Kidney (tissue), 22 donors: ENCODE measurements around the gene ZDHHC1. TPM values are rescaled to one million over a fixed set of nuclear protein-coding genes. Genes with fewer than 3 reads are reported as not detected.

ENCODE experiments used
- DNase-seq, 5 donors: peaks; one replicate each; pipeline ENCODE4 v3.0.0-alpha.2; 2013 to 2020
- FAIRE-seq: peaks from 2 replicates; lab custom pipeline; 2012; peaks lifted over from hg19 to GRCh38; lab: Jason Lieb, UNC
- H3K27ac ChIP-seq, 2 donors: one replicate each; pipeline ENCODE4 v1.7.0; 2013; ENCODE audit warnings: low read depth in 2 of 2, low read length in 2 of 2, inconsistent platforms in 1 of 2
- H3K27me3 ChIP-seq: one replicate; pipeline ENCODE4 v1.7.1; 2013; ENCODE audit warnings: low read length, inconsistent platforms; ENCODE audit not compliant: control insufficient read depth, insufficient read depth
- H3K36me3 ChIP-seq, 3 donors: one replicate each; pipeline versions ENCODE4 v1.7.0 to v1.7.1; 2013; ENCODE audit warnings: low read length in 3 of 3, control low read depth in 1 of 3, inconsistent platforms in 1 of 3; ENCODE audit not compliant: insufficient read depth in 3 of 3, control insufficient read depth in 2 of 3
- H3K4me1 ChIP-seq, 3 donors: one replicate each; pipeline versions ENCODE4 v1.7.0 to v1.7.1; 2013; ENCODE audit warnings: low read length in 3 of 3, inconsistent platforms in 1 of 3, low read depth in 1 of 3; ENCODE audit not compliant: control insufficient read depth in 2 of 3, insufficient read depth in 2 of 3
- H3K4me3 ChIP-seq, 3 donors: one replicate each; pipeline versions ENCODE4 v1.7.0 to v1.8.1; 2013; ENCODE audit warnings: low read length in 3 of 3, control low read depth in 1 of 3, inconsistent platforms in 1 of 3
- H3K9ac ChIP-seq, 3 donors: one replicate each; pipeline versions ENCODE4 v1.7.0 to v1.7.1; 2013; ENCODE audit warnings: low read length in 3 of 3, control low read depth in 1 of 3, inconsistent platforms in 1 of 3
- H3K9me3 ChIP-seq, 3 donors: one replicate each; pipeline versions ENCODE4 v1.7.0 to v1.7.1; 2013; ENCODE audit warnings: low read length in 3 of 3, control low read depth in 1 of 3, inconsistent platforms in 1 of 3; ENCODE audit not compliant: control insufficient read depth in 2 of 3, insufficient read depth in 1 of 3
- intact Hi-C: fragments of 100-400 bp; cut with DNase I; formaldehyde crosslinking; loops from one replicate; pipeline ENCODE4 v1.11.1; 2022
- long read RNA-seq, 10 donors: library from polyadenylated mRNA in 1 of 10; unstranded in 1 of 10; transcript quantifications; one replicate each; pipeline ENCODE4 v2.0.0 and lab custom pipeline, GENCODE V29; 2021 to 2026
- polyA plus RNA-seq: library from polyadenylated mRNA; stranded (reverse); fragments of 350-450 nt; fragmentation: Illumina TruSeq; extraction: RNeasy Lipid Tissue Mini Kit (QIAGEN cat#74804); gene quantifications from one replicate; pipeline ENCODE4 v1.2.3, GENCODE V29; 2014; ENCODE audit warnings: low read depth, low replicate concordance; ENCODE audit not compliant: insufficient read depth
- total RNA-seq: library from RNA; stranded (reverse); fragmentation: NEBNext Ultra II Directional; extraction: Animal tissue kit (Norgen Biotek cat#: 25700); gene quantifications from one replicate; pipeline ENCODE4 v1.2.1, GENCODE V29; 2021
- TF ChIP-seq, protein P1 (sequence below): IDR thresholded peaks from 3 replicates; pipeline ENCODE4 v1.5.1; 2012; ENCODE audit warnings: mild to moderate bottlenecking, moderate library complexity, borderline replicate concordance; ENCODE audit not compliant: insufficient read depth; ENCODE audit errors: extremely low read depth
- donor health status: control.
- donor health status: control.
- donor health status: control.
- donor health status: control.
- donor health status: control.
- donor health status: DM: yes; HTN: yes; CAD: no.
- donor health status: Normal renal cell carcinoma (clear cell type).

Gene ZDHHC1, protein sequence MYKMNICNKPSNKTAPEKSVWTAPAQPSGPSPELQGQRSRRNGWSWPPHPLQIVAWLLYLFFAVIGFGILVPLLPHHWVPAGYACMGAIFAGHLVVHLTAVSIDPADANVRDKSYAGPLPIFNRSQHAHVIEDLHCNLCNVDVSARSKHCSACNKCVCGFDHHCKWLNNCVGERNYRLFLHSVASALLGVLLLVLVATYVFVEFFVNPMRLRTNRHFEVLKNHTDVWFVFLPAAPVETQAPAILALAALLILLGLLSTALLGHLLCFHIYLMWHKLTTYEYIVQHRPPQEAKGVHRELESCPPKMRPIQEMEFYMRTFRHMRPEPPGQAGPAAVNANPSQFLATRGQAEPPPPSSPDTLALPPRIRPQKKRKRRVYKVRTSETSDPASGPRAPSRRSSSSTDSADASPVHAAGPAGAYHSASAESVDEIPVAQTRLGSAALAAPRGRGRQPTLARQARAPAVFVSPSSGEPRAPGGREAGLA
- total RNA-seq (23.6 TPM), polyA plus RNA-seq (14.6 TPM)
- long read RNA-seq, donor 1, partial matches to known transcripts: 0 of 3 reads
- long read RNA-seq, donor 1, other reads (novel, unspliced or antisense): 0 of 3 reads
- long read RNA-seq, donor 2, partial matches to known transcripts: 0 of 2 reads
- long read RNA-seq, donor 2, other reads (novel, unspliced or antisense): 0 of 2 reads
- long read RNA-seq, donor 3, partial matches to known transcripts: 0 of 1 reads
- long read RNA-seq, donor 3, other reads (novel, unspliced or antisense): 0 of 1 reads
- long read RNA-seq, donor 4, partial matches to known transcripts: 0 of 5 reads
- long read RNA-seq, donor 4, other reads (novel, unspliced or antisense): 0 of 5 reads
- long read RNA-seq, donor 5: 0 reads
- long read RNA-seq, donor 6, partial matches to known transcripts: 0 of 2 reads
- long read RNA-seq, donor 6, other reads (novel, unspliced or antisense): 0 of 2 reads
- long read RNA-seq, donor 7, transcript ZDHHC1-203 (12 exons, 2,261 nt): major isoform, 8 of 32 reads
- long read RNA-seq, donor 7, partial matches to known transcripts: 13 of 32 reads
- long read RNA-seq, donor 7, other reads (novel, unspliced or antisense): 10 of 32 reads
- long read RNA-seq, donor 8, partial matches to known transcripts: 0 of 1 reads
- long read RNA-seq, donor 8, other reads (novel, unspliced or antisense): 0 of 1 reads
- long read RNA-seq, donor 9, partial matches to known transcripts: 0 of 2 reads
- long read RNA-seq, donor 9, other reads (novel, unspliced or antisense): 0 of 2 reads
- long read RNA-seq, donor 10, partial matches to known transcripts: 0 of 1 reads
- long read RNA-seq, donor 10, other reads (novel, unspliced or antisense): 0 of 1 reads

DNA sequence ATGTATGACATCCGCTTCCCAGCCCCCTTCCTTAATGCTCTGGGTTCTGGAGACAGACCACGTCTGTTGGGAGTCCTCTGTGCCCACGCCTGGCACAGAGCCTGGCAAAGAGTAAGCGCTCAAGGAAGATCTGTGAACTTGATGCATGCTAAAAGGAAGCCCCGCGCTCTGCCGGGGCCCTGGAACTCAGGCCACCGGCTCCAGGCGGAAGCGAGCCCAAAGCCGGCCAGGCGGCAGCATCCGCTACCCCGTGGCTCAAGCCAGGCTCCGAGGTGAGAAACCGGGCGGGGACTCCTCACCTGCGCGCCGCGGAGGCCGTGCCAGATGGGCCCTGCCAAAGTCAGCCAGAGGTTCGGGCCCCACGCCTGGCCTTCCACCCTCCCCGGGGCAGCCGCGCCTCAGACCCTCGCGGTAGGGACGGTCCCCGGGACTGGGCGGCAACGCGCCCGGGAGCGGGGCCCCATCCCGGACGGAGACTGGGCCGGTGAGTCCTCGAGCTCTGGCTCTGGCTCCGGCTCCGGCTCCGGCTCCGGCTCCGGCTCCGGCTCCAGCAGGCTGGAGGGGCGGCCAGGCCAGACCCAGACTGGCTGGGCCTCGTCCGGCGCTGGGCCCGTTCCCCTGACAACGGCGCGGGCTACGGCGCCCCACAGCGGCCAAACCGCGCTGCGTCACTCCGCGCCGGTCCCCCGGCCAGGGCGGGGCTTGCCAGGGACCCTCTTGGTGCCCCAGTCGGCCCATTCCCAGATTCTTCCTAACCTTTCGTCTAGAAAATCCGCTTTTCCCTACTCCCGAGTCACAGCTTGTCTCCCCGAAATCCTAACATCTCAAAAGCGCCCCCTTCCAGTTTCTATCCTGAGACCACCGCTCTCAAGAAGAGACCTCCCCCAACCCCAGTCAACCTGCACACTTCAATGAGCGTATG lies at the start of gene ZDHHC1:
Gene ZDHHC1 (minus strand): TSS at position 606 of the 922 bp plus-strand sequence. CDS start 8,702 bp downstream, outside the sequence.
- H3K4me1 ChIP-seq: peaks cover 0 to 8% (median 6%) of the 10 kb centered on the region in 3 donors
- peak within 1 kb of the TSS; percentile 41 to 84 (median 49) for H3K9ac ChIP-seq
- TF ChIP-seq, protein P1, sequence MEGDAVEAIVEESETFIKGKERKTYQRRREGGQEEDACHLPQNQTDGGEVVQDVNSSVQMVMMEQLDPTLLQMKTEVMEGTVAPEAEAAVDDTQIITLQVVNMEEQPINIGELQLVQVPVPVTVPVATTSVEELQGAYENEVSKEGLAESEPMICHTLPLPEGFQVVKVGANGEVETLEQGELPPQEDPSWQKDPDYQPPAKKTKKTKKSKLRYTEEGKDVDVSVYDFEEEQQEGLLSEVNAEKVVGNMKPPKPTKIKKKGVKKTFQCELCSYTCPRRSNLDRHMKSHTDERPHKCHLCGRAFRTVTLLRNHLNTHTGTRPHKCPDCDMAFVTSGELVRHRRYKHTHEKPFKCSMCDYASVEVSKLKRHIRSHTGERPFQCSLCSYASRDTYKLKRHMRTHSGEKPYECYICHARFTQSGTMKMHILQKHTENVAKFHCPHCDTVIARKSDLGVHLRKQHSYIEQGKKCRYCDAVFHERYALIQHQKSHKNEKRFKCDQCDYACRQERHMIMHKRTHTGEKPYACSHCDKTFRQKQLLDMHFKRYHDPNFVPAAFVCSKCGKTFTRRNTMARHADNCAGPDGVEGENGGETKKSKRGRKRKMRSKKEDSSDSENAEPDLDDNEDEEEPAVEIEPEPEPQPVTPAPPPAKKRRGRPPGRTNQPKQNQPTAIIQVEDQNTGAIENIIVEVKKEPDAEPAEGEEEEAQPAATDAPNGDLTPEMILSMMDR: peak; percentile 70
- no peaks in the 10 kb centered on the region for H3K9me3 ChIP-seq
- DNase-seq (peak; percentile 84 to 91 (median 87)), FAIRE-seq (no peak)
- intact Hi-C loops: no loop called here
- H3K27me3 ChIP-seq: no peaks in the 10 kb centered on the region
- peak within 1 kb of the TSS; percentile 68 to 80 (median 78) for H3K4me3 ChIP-seq
- peak within 1 kb of the TSS; percentile 91 to 92 for H3K27ac ChIP-seq
- no peaks in the 10 kb centered on the region for H3K36me3 ChIP-seq

DNA sequence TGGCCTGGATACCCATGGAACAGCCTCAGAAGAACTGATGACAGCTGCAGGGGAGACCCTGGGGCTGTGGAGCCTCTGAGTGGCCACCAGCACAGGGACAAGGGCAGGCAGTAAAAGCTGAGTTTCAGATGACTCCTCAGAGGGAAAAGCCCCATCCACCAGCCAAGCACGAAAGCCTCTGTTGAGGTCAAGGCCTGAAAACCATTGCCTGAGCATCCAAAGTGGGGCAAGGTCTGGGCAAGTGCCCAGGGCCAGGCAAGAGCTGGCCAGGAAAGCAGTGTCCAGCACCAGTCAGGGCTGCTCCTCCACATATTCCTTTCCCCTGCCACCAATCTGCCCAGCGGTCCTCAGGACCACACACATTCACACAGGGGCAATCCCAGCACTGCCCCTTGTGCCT lies 48.3 kb upstream of the ZDHHC1 start:
- intact Hi-C loops: no loop called here
- H3K9ac ChIP-seq: no peak overlapping the region
- no peaks in the 10 kb centered on the region for H3K9me3 ChIP-seq
- no peaks in the 10 kb centered on the region for H3K36me3 ChIP-seq
- H3K27ac ChIP-seq: peak overlapping the region in 1 of 2 donors; percentile 9
- H3K4me1 ChIP-seq: peaks cover 0 to 46% (median 39%) of the 10 kb centered on the region in 3 donors
- TF ChIP-seq, protein P1: no peak
- DNase-seq: no peak
- no peaks in the 10 kb centered on the region for H3K27me3 ChIP-seq
- FAIRE-seq: no peak
- no peak overlapping the region for H3K4me3 ChIP-seq

DNA sequence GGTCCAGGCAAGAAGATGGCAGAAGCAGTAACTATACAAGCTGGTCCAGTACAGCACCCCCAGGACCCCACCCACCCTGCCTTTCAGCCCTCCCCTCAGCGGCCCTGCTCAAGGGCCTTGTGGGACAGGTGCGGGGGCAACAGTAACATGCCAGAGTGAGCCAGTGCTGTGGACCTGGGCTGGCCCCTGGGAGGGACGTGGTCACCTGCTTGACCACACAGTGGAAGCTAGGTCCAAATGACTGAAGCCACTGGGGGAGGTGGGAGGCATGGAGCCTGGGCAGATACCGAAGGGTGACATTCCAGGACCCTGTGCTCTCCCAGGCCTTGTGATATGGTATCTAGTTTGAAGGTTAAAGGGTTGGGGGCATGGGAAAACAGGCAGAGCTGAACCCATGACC lies 47.4 kb upstream of the ZDHHC1 start:
- intact Hi-C loops: no loop called here
- DNase-seq (no peak), FAIRE-seq (no peak)
- Histone ChIP-seq H3K27ac (no peak overlapping the region), H3K9me3 (no peaks in the 10 kb centered on the region), H3K27me3 (no peaks in the 10 kb centered on the region), H3K36me3 (no peaks in the 10 kb centered on the region), H3K4me1 (peaks cover 0 to 55% (median 48%) of the 10 kb centered on the region in 3 donors), H3K4me3 (no peak overlapping the region), H3K9ac (no peak overlapping the region)
- TF ChIP-seq, protein P1: no peak
